SW480 (cell line): Measurements from ENCODE around the gene RAB40A.
"Not testable (repeated sequence)": the region's sequence is repeated elsewhere in the genome, so short reads cannot be mapped to it uniquely, and the experiment has no call there.

Source experiments
- DNase-seq: peaks from one replicate; pipeline ENCODE4 v3.0.0-alpha.2; 2016; ENCODE audit warnings: low spot score

The RAB40A gene

DNA sequence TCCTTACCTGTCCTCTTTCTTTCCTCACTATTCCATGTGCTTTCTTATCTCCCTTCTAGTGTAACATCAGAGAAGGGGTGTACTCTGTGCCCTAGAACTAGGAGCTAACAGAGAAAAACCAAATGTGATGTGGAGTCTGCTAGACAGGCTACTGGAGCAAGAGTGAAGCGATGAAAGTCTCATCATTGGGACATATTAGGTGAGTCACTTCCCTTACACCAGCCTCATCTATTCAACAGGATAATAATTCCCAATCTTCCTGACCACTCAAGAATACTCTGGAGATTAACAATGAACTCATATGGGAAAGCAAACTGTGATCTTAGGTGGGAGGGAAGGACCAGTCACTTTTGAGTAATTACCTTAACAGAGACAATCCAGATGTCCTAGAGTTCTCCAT lies 58.1 kb downstream of the RAB40A start:
- DNase-seq: no peak

DNA sequence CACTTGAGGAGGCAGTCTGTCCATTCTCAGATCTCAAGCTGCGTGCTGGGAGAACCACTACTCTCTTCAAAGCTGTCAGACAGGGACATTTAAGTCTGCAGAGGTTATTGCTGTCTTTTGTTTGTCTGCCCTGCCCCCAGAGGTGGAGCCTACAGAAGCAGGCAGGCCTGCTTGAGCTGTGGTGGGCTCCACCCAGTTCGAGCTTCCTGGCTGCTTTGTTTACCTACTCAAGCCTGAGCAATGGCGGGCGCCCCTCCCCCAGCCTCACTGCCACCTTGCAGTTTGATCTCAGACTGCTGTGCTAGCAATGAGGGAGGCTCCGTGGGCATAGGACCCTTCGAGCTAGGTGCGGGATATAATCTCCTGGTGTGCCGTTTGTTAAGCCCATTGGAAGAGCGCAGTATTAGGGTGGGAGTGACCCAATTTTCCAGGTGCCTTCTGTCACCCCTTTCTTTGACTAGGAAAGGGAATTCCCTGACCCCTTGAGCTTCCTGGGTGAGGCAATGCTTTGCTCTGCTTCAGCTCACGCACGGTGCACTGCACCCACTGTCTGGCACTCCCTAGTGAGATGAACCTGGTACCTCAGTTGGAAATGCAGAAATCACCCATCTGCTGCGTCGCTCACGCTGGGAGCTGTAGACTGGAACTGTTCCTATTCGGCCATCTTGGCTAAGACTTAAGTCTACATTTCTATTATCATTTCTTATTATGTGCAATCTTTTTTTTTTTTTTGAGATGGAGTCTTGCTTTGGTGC lies 59.1 kb downstream of the RAB40A start:
- DNase-seq: not testable (repeated sequence)

DNA sequence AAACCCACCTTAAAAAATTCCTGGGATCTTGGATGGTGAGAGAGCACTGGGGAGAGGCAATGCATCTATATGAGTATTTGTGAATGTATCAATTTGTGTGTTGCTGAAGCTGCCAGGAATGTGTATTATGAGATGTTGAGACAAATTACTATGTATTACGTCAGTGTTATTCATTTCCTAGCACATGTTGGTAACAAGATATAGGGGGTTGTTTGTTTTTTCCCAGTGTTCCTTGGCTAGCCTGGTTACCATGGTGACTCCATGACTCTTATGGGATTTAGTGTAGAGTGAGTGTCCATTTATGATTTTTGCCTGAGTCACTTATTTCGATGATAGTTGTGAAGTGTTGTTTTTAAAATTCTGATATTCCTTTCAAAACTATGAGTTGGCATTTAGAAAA lies 65.6 kb downstream of the RAB40A start:
- no peak for DNase-seq
